Liver (tissue), 3 donors: Measurements from ENCODE around the gene DNAJC10.

Experiments used
- CTCF ChIP-seq: fragments of 150-350 bp; IDR thresholded peaks from 2 replicates; pipeline ENCODE4 v1.5.1; 2017; ENCODE audit warnings: improper control_type of control experiment, low read depth, low read length; ENCODE audit not compliant: missing input control
- EGR1 ChIP-seq, 2 donors: IDR thresholded peaks; 2 replicates each; pipeline ENCODE4 v1.6.1; 2016 to 2018; ENCODE audit warnings: antibody characterized with exemption in 2 of 2, low read depth in 2 of 2
- JUND ChIP-seq, 2 donors: IDR thresholded peaks; 2 replicates each; pipeline ENCODE4 v1.6.1; 2016; ENCODE audit warnings: antibody characterized with exemption in 2 of 2
- RAD21 ChIP-seq, 2 donors: IDR thresholded peaks; 2 replicates each; pipeline ENCODE4 v1.6.1; 2016; ENCODE audit warnings: antibody characterized with exemption in 2 of 2, mild to moderate bottlenecking in 2 of 2
- SP1 ChIP-seq: IDR thresholded peaks from 2 replicates; pipeline ENCODE4 v1.6.1; 2018; ENCODE audit warnings: antibody characterized with exemption, mild to moderate bottlenecking
- YY1 ChIP-seq: IDR thresholded peaks from 2 replicates; pipeline ENCODE4 v1.6.1; 2016; ENCODE audit warnings: antibody characterized with exemption, mild to moderate bottlenecking
- donor health status: healthy.
- donor health status: healthy.

- TF ChIP-seq SP1 (no peak), CTCF (no peak), JUND (IDR thresholded peaks at IDR 0.05) (no peak), EGR1 (IDR thresholded peaks at IDR 0.05; ENCODE audit: low read depth in 2 of 2) (no peak), RAD21 (IDR thresholded peaks at IDR 0.05) (no peak), YY1 (no peak)
Measured at GRCh38 chr2:182680837-182681236, 35.2 kb upstream of the DNAJC10 start.
